Activated naive CD4-positive, alpha-beta T cell treated with anti-CD3 and anti-CD28 coated beads, Interleukin-2, amount 50 U/mL, for 24 hours (primary cell): ENCODE data around the gene SPAST.
"Not testable (repeated sequence)": the region's sequence is repeated elsewhere in the genome, so short reads cannot be mapped to it uniquely, and the experiment has no call there.

Experiments
- H3K27ac Mint-ChIP-seq: one replicate; pipeline ENCODE4 v1.8.0; 2021; ENCODE audit warnings: mild to moderate bottlenecking, mixed read lengths
- H3K27me3 Mint-ChIP-seq: one replicate; pipeline ENCODE4 v1.8.0; 2021; ENCODE audit warnings: mixed read lengths
- H3K36me3 Mint-ChIP-seq: one replicate; pipeline ENCODE4 v1.8.0; 2021; ENCODE audit warnings: mixed read lengths
- H3K4me1 Mint-ChIP-seq: one replicate; pipeline ENCODE4 v1.8.0; 2021; ENCODE audit warnings: mixed read lengths
- H3K4me3 Mint-ChIP-seq: one replicate; pipeline ENCODE4 v1.8.0; 2021; ENCODE audit warnings: mild to moderate bottlenecking, mixed read lengths
- H3K9me3 Mint-ChIP-seq: one replicate; pipeline ENCODE4 v1.8.0; 2021; ENCODE audit warnings: mixed read lengths

The SPAST gene, protein sequence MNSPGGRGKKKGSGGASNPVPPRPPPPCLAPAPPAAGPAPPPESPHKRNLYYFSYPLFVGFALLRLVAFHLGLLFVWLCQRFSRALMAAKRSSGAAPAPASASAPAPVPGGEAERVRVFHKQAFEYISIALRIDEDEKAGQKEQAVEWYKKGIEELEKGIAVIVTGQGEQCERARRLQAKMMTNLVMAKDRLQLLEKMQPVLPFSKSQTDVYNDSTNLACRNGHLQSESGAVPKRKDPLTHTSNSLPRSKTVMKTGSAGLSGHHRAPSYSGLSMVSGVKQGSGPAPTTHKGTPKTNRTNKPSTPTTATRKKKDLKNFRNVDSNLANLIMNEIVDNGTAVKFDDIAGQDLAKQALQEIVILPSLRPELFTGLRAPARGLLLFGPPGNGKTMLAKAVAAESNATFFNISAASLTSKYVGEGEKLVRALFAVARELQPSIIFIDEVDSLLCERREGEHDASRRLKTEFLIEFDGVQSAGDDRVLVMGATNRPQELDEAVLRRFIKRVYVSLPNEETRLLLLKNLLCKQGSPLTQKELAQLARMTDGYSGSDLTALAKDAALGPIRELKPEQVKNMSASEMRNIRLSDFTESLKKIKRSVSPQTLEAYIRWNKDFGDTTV

DNA sequence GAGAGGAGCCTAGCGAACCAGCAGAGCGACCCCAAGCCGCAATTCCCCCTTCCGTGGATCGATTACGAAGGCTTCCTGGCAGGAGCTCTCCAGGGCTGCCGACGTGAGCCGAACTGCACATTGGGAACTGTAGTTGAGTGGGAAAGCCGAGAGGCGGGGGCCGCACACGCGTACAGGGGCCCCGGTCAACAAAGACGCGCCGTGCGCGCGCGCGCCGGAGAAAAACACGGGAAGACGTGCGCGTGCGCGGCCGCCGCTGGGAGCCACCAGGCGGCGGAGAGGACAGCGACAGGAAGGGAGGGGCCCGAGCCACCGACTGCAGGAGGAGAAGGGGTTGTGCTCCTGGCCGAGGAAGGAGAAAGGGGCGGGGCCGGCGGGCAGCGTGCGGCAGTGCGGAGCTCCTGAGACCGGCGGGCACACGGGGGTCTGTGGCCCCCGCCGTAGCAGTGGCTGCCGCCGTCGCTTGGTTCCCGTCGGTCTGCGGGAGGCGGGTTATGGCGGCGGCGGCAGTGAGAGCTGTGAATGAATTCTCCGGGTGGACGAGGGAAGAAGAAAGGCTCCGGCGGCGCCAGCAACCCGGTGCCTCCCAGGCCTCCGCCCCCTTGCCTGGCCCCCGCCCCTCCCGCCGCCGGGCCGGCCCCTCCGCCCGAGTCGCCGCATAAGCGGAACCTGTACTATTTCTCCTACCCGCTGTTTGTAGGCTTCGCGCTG is at the start of gene SPAST:
Gene SPAST (plus strand): TSS at position 247 of the 711 bp plus-strand sequence. CDS start 276 bp downstream, at position 523.
- peak within 1 kb of the TSS; percentile 96 for H3K4me3 Mint-ChIP-seq
- H3K4me1 Mint-ChIP-seq, result peaks cover 33% of the 10 kb centered on the region
- no peaks in the 10 kb centered on the region for H3K27me3 Mint-ChIP-seq
- H3K9me3 Mint-ChIP-seq, result no peaks in the 10 kb centered on the region
- H3K27ac Mint-ChIP-seq, result peak within 1 kb of the TSS; percentile 94
- no peaks in the 10 kb centered on the region for H3K36me3 Mint-ChIP-seq

DNA sequence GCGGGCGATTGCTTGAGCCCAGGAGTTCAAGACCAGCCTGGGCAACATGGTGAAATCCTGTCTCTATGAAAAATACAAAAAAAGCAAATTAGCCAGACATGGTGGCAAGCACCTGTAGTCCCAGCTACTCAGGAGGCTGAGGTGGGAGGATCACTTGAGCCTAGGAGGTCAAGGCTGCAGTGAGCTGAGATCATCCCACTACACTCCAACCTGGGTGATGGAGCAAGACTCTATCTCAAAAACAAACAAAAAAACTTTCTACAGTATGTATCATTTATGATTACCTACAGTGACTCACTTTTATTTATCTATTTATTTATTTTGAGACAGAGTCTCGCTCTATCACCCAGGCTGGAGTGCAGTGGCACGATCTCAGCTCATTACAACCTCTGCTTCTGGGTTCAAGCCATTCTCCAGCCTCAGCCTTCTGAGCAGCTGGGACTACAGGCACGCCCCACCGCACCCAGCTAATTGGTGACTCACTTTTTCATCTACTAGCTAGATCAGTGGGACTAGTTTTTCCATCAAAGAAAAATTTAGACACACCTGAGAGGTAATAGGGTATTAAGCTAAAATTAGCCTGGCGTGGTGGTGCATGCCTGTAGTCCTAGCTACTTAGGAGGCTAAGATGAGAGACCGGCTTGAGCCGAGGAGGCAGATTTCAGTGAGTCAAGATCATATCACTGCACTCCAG is 44.4 kb upstream of the SPAST start:
- H3K27me3 Mint-ChIP-seq, H3K36me3 Mint-ChIP-seq, H3K9me3 Mint-ChIP-seq, H3K4me1 Mint-ChIP-seq, H3K27ac Mint-ChIP-seq, H3K4me3 Mint-ChIP-seq: not testable (repeated sequence)

DNA sequence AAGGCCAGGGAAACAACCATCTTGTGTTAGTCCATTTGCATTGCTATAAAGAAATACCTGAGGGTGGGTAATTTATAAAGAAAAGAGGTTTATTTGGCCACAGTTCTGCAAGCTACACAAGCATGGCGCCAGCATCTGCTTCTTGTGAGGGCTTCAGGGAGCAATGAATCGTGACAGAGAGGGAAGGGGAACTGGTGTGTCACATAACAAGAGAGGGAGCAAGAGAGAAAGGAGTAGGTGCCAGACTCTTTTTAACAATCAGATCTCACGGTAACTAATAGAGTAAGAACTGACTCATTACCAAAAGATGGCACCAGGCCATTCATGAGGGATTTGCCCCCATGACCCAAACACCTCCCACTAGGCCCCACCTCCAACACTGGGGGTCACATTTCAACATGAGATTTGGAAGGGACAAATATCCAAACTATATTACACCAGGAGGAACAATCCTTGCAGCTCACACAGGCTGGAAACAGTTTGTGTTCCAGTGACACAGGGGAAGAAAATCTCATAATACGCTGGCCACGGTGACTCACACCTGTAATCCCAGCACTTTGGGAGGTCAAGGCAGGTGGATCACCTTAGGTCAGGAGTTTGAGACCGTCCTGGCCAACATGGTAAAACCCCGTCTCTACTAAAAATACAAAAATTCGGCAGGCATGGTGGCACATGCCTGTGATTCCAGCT is 29.0 kb upstream of the SPAST start:
- H3K4me1 Mint-ChIP-seq, result peaks cover 43% of the 10 kb centered on the region
- not testable (repeated sequence) for H3K27me3 Mint-ChIP-seq, H3K36me3 Mint-ChIP-seq, H3K27ac Mint-ChIP-seq, H3K9me3 Mint-ChIP-seq, H3K4me3 Mint-ChIP-seq

- H3K27ac Mint-ChIP-seq, result peak within 1 kb of the TSS; percentile 92
- H3K4me1 Mint-ChIP-seq, result peaks cover 21% of the 10 kb centered on the region
- no peaks in the 10 kb centered on the region for H3K9me3 Mint-ChIP-seq
- peak within 1 kb of the TSS; percentile 92 for H3K4me3 Mint-ChIP-seq
- peaks cover 4% of the 10 kb centered on the region for H3K36me3 Mint-ChIP-seq
- no peaks in the 10 kb centered on the region for H3K27me3 Mint-ChIP-seq
Measured at GRCh38 chr2:32039447-32040219, 23.7 kb upstream of the SPAST start, which contains the start of gene DPY30. DPY30 (minus strand) TSS chr2:32039805; CDS start chr2:32039456, 349 bp downstream.

- H3K36me3 Mint-ChIP-seq, result no peaks in the 10 kb centered on the region
- H3K9me3 Mint-ChIP-seq, result no peaks in the 10 kb centered on the region
- H3K27ac Mint-ChIP-seq, result no peak overlapping the region
- H3K27me3 Mint-ChIP-seq, result no peaks in the 10 kb centered on the region
- no peak overlapping the region for H3K4me3 Mint-ChIP-seq
- peaks cover 16% of the 10 kb centered on the region for H3K4me1 Mint-ChIP-seq
Measured at GRCh38 chr2:32043561-32043960, 19.8 kb upstream of the SPAST start.

DNA sequence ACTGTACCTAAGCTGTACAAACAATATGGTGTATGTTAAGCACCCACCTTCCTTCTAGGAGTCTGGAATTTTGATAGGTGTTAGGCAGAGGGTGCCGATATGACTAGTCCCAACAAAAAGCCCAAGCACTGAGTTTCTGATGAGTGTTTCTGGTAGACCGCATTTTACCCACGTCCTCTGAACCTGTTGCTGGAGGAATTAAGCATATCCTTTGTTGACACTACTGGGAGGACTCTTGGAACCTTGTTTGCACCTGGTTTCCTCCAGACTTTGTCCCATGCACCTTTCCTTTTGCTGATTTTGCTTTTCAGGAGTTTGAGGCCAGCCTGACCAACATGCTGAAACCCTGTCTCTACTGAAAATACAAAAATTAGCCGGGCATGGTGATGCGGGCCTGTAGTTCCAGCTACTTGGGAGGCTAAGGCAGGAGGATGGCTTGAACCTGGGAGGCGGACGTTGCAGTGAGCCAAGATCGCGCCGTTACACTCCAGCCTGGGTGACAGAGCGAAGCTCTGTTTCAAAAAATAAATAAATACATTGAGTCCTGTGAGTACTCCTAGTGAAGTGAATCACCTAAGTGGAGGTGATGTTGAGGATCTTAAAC is 11.4 kb upstream of the SPAST start:
- H3K4me1 Mint-ChIP-seq, result peaks cover 5% of the 10 kb centered on the region
- no peaks in the 10 kb centered on the region for H3K27me3 Mint-ChIP-seq
- H3K4me3 Mint-ChIP-seq, result no peak overlapping the region
- no peaks in the 10 kb centered on the region for H3K36me3 Mint-ChIP-seq
- no peaks in the 10 kb centered on the region for H3K9me3 Mint-ChIP-seq
- H3K27ac Mint-ChIP-seq, result no peak overlapping the region

DNA sequence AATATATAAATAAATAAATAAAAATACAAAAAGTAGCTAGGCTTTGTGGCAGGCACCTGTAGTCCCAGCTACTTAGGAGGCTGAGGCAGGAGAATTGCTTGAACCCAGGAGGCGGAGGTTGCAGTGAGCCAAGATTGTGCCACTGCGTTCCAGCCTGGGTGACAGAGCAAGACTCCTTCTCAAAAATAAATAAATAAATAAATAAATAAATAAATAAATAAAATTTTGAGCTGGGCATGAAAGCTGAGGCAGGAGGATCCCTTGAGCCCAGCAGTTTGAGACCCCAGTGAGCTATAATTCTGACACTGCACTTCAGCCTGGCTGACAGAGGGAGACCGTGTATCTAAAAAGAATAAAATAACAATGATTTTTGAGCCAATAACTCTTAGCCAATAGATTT is 8.8 kb upstream of the SPAST start:
- H3K36me3 Mint-ChIP-seq, H3K4me3 Mint-ChIP-seq, H3K27ac Mint-ChIP-seq: not testable (repeated sequence)

GRCh38 chr2:32058130-32058529 is 5.2 kb upstream of the SPAST start:
- peaks cover 13% of the 10 kb centered on the region for H3K4me1 Mint-ChIP-seq
- H3K36me3 Mint-ChIP-seq, result no peaks in the 10 kb centered on the region
- H3K9me3 Mint-ChIP-seq, result no peaks in the 10 kb centered on the region
- no peaks in the 10 kb centered on the region for H3K27me3 Mint-ChIP-seq
- no peak overlapping the region for H3K27ac Mint-ChIP-seq
- H3K4me3 Mint-ChIP-seq, result no peak overlapping the region

More for the DNA sequence above, 8.8 kb upstream of the SPAST start:
- H3K9me3 Mint-ChIP-seq, H3K4me1 Mint-ChIP-seq, H3K27me3 Mint-ChIP-seq: not testable (repeated sequence)

GRCh38 chr2:32060266-32060665 is 3.1 kb upstream of the SPAST start:
- Mint-ChIP-seq H3K36me3 (no peaks in the 10 kb centered on the region), H3K4me3 (no peak overlapping the region), H3K9me3 (no peaks in the 10 kb centered on the region), H3K27ac (no peak overlapping the region), H3K4me1 (peaks cover 20% of the 10 kb centered on the region), H3K27me3 (no peaks in the 10 kb centered on the region)

- Mint-ChIP-seq H3K36me3 (no peaks in the 10 kb centered on the region), H3K27ac (peak overlapping the region; percentile 80), H3K27me3 (no peaks in the 10 kb centered on the region), H3K4me1 (peaks cover 28% of the 10 kb centered on the region), H3K9me3 (no peaks in the 10 kb centered on the region), H3K4me3 (no peak overlapping the region)
Measured at GRCh38 chr2:32061430-32061829, 1.9 kb upstream of the SPAST start.

- Mint-ChIP-seq H3K9me3 (no peaks in the 10 kb centered on the region), H3K36me3 (no peaks in the 10 kb centered on the region), H3K4me3 (peak overlapping the region; percentile 96), H3K4me1 (peaks cover 31% of the 10 kb centered on the region), H3K27ac (peak overlapping the region; percentile 88), H3K27me3 (no peaks in the 10 kb centered on the region)
Measured at GRCh38 chr2:32061973-32062861, 1.1 kb upstream of the SPAST start.

DNA sequence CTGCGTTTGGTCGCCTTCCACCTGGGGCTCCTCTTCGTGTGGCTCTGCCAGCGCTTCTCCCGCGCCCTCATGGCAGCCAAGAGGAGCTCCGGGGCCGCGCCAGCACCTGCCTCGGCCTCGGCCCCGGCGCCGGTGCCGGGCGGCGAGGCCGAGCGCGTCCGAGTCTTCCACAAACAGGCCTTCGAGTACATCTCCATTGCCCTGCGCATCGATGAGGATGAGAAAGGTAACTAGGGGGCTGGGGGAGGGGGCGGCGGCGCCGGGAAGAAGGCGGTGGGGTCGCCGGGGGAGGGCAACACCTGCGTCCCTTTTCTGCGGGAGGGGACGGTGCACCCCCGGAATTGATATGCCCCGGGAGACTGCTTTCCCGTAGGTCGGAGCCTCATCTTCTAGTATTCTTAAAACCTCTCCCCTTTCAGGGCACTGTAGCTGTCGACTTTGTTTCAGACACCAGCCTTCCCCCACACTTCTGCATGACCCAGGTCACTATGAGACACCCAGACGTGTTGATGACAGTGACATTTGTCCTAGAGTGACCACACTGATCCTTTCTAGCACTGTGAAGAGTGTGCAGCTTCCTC is 755 bp downstream of the SPAST start:
- H3K9me3 Mint-ChIP-seq, result no peaks in the 10 kb centered on the region
- peaks cover 35% of the 10 kb centered on the region for H3K4me1 Mint-ChIP-seq
- no peaks in the 10 kb centered on the region for H3K27me3 Mint-ChIP-seq
- H3K27ac Mint-ChIP-seq, result peak overlapping the region; percentile 94
- no peaks in the 10 kb centered on the region for H3K36me3 Mint-ChIP-seq
- peak overlapping the region; percentile 96 for H3K4me3 Mint-ChIP-seq

DNA sequence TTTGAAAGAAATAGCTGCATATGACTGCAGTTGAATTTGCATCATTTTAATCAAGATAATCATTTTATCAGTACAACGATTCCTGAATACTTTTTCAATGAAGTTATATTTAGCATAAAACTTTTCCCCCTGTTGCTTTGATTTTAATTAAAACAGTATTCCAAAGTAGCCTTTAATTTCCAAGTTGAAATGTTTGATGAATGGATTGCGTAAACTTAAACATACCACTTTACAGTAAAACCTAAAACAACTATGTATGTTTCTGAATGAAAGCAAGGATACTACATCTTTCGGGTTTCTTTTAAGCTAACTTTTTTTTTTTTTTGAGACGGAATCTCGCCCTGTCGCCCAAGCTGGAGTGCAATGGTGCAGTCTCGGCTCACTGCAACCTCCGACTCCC is 1.4 kb downstream of the SPAST start:
- H3K27ac Mint-ChIP-seq, result peak overlapping the region; percentile 86
- no peaks in the 10 kb centered on the region for H3K27me3 Mint-ChIP-seq
- no peaks in the 10 kb centered on the region for H3K9me3 Mint-ChIP-seq
- no peaks in the 10 kb centered on the region for H3K36me3 Mint-ChIP-seq
- H3K4me3 Mint-ChIP-seq, result peak overlapping the region; percentile 96
- peaks cover 38% of the 10 kb centered on the region for H3K4me1 Mint-ChIP-seq
